Measurements from ENCODE around the gene TXLNG. TPM values are rescaled to one million over a fixed set of nuclear protein-coding genes. Genes with fewer than 3 reads are reported as not detected.

TXLNG gene
- polyA plus RNA-seq (2011; rRNA removed), result 4.5 and 8.9 TPM in 2 replicates
- polyA minus RNA-seq (2011; rRNA and poly(A)+ RNA removed), result 2.2 TPM in 2 replicates

DNA sequence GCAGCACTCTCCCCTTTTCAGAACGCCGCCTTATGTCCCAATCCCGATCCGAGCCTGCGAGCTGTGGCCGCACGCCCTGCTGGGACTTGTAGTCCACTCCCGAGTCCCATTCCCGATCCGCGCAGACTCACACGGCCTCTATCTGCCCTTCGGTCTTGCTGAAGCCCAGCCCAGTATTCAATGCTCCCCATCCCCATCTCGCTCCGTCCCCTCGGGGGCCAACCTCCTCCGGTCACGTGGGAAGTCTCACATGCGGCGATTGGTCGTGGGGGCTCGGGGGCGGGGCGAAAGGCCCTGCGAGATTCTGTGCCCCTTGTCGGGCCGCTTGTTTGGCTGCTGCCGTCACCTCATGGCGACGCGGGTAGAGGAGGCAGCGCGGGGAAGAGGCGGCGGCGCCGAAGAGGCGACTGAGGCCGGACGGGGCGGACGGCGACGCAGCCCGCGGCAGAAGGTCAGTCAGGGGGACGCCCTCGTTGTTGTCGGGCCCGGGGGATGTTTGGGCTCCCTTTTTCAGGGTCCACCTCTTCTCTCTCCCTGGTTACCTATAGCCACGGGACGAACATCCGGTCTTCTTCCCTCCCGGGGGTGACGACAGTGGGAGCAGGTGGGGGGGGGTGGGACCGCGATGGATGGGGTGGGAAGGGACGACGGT lies at the start of gene TXLNG:
Gene TXLNG (plus strand): TSS at position 328 of the 652 bp plus-strand sequence. CDS start 22 bp downstream, at position 350.
- ChIA-PET POLR2A (no interaction called here), CTCF (interaction anchor here (0.7 kb wide), 1 partner anchor 275 kb away, joined by 4 read pairs; no protein-coding TSS in a partner anchor)
- H3K27me3 ChIP-seq (ENCODE audit: control insufficient read depth, insufficient read depth, low read length), result no peaks in the 10 kb centered on the region
- H3K36me3 ChIP-seq (ENCODE audit: control insufficient read depth, insufficient read depth, low read length), result no peaks in the 10 kb centered on the region
- no peak for TF ChIP-seq CTCF (IDR thresholded peaks at IDR 0.05; ENCODE audit: insufficient read depth, low read depth, low read length)
- DNase-seq (ENCODE audit: low read depth), result peak; percentile 95
- H3K4me3 ChIP-seq (ENCODE audit: low read depth, low read length), result peak within 1 kb of the TSS; percentile 78

GRCh38 chrX:16737024-16737423 lies 49.2 kb upstream of the TXLNG start:
- ChIA-PET POLR2A (no interaction called here), CTCF (no interaction called here)
- no peaks in the 10 kb centered on the region for H3K27me3 ChIP-seq (ENCODE audit: control insufficient read depth, insufficient read depth, low read length)
- peaks cover 2% of the 10 kb centered on the region for H3K36me3 ChIP-seq (ENCODE audit: control insufficient read depth, insufficient read depth, low read length)
- no peak for DNase-seq (ENCODE audit: low read depth)
- no peak overlapping the region for H3K4me3 ChIP-seq (ENCODE audit: low read depth, low read length)
- no peak for TF ChIP-seq CTCF (IDR thresholded peaks at IDR 0.05; ENCODE audit: insufficient read depth, low read depth, low read length)

DNA sequence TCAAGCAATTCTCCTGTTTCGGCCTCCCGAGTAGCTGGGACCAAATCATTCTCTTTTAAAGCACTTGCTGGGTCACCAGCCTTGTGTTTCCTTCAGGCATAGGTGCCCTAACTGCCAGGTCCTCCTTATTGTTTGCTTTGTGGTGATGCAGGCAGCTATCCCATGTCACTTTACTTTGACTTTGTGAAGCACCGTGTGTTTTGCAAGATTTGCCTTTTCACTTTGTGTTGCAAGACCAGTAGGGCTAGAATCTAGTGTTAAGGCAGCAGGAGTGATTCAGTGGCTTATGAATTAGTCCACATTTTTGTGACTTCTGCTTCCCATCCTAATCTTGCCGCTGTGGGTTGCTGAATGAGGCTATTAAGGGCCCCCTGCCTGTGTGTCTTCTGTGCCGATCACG lies 46.7 kb upstream of the TXLNG start:
- no peak for DNase-seq (ENCODE audit: low read depth)
- TF ChIP-seq CTCF (IDR thresholded peaks at IDR 0.05; ENCODE audit: insufficient read depth, low read depth, low read length), result no peak
- ChIA-PET POLR2A (no interaction called here), CTCF (no interaction called here)
- Histone ChIP-seq H3K4me3 (ENCODE audit: low read depth, low read length) (no peak overlapping the region), H3K36me3 (ENCODE audit: control insufficient read depth, insufficient read depth, low read length) (peaks cover 4% of the 10 kb centered on the region), H3K27me3 (ENCODE audit: control insufficient read depth, insufficient read depth, low read length) (no peaks in the 10 kb centered on the region)

DNA sequence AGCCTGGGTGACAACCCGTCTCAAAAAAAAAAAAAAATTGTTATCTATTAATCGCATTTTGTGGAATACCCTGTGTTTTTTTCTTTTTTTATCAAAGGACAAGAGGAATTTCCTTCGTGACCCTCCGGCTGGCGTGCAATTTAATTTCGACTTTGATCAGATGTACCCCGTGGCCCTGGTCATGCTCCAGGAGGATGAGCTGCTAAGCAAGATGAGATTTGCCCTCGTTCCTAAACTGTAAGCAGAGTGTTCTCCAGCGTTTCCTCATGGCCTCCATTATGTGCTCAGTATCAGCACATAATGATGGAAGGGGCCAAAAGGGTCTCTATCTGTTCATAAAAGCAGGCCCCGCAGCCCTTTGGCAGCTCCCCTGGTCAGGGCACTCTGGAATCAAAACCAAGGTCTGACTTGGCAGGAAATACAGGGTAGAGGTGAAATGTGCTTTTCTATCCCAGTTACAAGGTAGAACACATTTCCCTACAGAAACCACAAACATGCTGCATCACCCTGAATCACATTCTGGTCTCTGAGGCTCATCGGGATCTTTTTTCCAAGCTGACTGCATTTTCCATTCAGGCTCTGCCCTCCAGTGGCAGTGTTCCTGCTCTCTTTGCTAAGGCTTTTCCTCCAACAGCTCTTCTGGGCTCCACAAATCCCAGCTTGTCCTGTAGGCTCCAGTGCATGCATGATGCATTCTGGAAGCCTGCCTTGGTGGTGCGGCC lies 42.5 kb upstream of the TXLNG start:
- CTCF ChIA-PET, result interaction anchor here (1.0 to 1.3 kb wide), 3 partner anchors 13 to 64 kb away, joined by 3 to 6 read pairs (median 3); no protein-coding TSS in a partner anchor
- H3K27me3 ChIP-seq (ENCODE audit: control insufficient read depth, insufficient read depth, low read length), result no peaks in the 10 kb centered on the region
- H3K36me3 ChIP-seq (ENCODE audit: control insufficient read depth, insufficient read depth, low read length), result peaks cover 5% of the 10 kb centered on the region; the same call in 1 of the 2 replicates
- no peak for DNase-seq (ENCODE audit: low read depth)
- peak; percentile 38; the same call in 1 of the 2 replicates for TF ChIP-seq CTCF (IDR thresholded peaks at IDR 0.05; ENCODE audit: insufficient read depth, low read depth, low read length)
- H3K4me3 ChIP-seq (ENCODE audit: low read depth, low read length), result no peak overlapping the region
- POLR2A ChIA-PET, result no interaction called here

DNA sequence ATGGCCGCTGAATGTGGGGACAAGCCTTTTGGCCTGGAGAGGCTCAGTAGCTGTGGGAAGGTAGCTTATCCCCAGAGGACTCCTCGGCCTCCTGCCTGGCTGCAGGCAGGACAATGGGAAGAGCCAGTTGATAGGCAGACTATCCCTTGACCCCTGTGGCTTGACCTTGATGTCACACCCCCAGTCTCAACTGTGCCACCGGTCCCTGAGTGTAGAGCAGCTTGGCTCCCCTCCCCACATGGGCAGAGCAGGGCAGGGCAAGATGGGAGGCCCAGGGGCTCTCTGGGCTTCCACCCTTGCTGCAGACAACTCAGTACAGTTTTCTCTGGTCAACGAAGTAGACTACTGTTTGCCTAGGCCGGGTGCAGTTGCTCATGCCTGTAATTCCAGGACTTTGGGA lies 41.2 kb upstream of the TXLNG start:
- ChIA-PET POLR2A (no interaction called here), CTCF (interaction anchor here (1.0 kb wide), 1 partner anchor 21 kb away, joined by 3 read pairs; no protein-coding TSS in a partner anchor)
- no peak for TF ChIP-seq CTCF (IDR thresholded peaks at IDR 0.05; ENCODE audit: insufficient read depth, low read depth, low read length)
- Histone ChIP-seq H3K4me3 (ENCODE audit: low read depth, low read length) (no peak overlapping the region), H3K36me3 (ENCODE audit: control insufficient read depth, insufficient read depth, low read length) (peaks cover 4% of the 10 kb centered on the region), H3K27me3 (ENCODE audit: control insufficient read depth, insufficient read depth, low read length) (no peaks in the 10 kb centered on the region)
- no peak for DNase-seq (ENCODE audit: low read depth)

All from BJ (cell line).